ENCODE data around the gene FCAMR. TPM values are rescaled to one million over a fixed set of nuclear protein-coding genes. Genes with fewer than 3 reads are reported as not detected.

Gene FCAMR
- total and polyA plus RNA-seq, 2 donors (not counting 3 experiments of a cell fraction or from before 2014, with no cell fraction given): not detected

GRCh38 chr1:206967096-206967849 lies 3.0 kb downstream of the FCAMR start:
- FAIRE-seq (no peak), DNase-seq (ENCODE audit: low read depth, low spot score) (no peak)
- H3K27ac ChIP-seq (ENCODE audit: insufficient read depth, low read depth, low read length): no peak overlapping the region
- H3K4me1 ChIP-seq (ENCODE audit: control insufficient read depth, extremely low read depth, insufficient read depth, low read length): no peaks in the 10 kb centered on the region
- H3K9me1 ChIP-seq (replicated peaks; ENCODE audit: control insufficient read depth, extremely low read depth, insufficient read depth, low read length): no peaks in the 10 kb centered on the region
- H3K36me3 ChIP-seq (ENCODE audit: control insufficient read depth in 2 of 2, extremely low read depth in 1 of 2, insufficient read depth in 2 of 2, low read length in 2 of 2): no peaks in the 10 kb centered on the region
- no peak overlapping the region for H3K4me3 ChIP-seq (replicated peaks in 1 of 3; ENCODE audit: insufficient read depth in 1 of 3, low read depth in 1 of 3, low read length in 3 of 3)
- no peaks in the 10 kb centered on the region for H3K9me3 ChIP-seq (replicated peaks; ENCODE audit: control insufficient read depth, insufficient read depth, low read length)
- dilution Hi-C loops (cut with MboI; ENCODE audit: extremely low pct_ligation_motif_present, low sequenced_read_pairs) (no loop called here), intact Hi-C loops (cut with micrococcal nuclease) (no loop called here)
- H3K79me2 ChIP-seq (ENCODE audit: control insufficient read depth, insufficient read depth, low read length): no peaks in the 10 kb centered on the region
- no peak overlapping the region for H3K4me2 ChIP-seq (ENCODE audit: insufficient read depth, low read length)
- H2AFZ ChIP-seq (ENCODE audit: low read depth, low read length): no peak overlapping the region
- ChIA-PET POLR2A (no interaction called here), CTCF (no interaction called here)
- no TSS peak for BruUV-seq (replicated peaks)
- TF ChIP-seq MAX (IDR thresholded peaks at IDR 0.05; ENCODE audit: insufficient read depth, insufficient read length) (no peak), POLR2A (IDR thresholded peaks at IDR 0.05; ENCODE audit: low read depth, low read length) (no peak), MYC (IDR thresholded peaks at IDR 0.05; ENCODE audit: low read depth, low read length) (no peak), EZH2 (IDR thresholded peaks at IDR 0.05; ENCODE audit: borderline replicate concordance, low read depth, low read length, severe bottlenecking) (no peak), FOS (IDR thresholded peaks at IDR 0.05; ENCODE audit: borderline replicate concordance, insufficient read depth, low read length) (no peak), CTCF (IDR thresholded peaks at IDR 0.05; ENCODE audit: extremely low read depth in 1 of 2, insufficient read depth in 1 of 2, low read depth in 1 of 2, low read length in 2 of 2) (no peak), JUN (IDR thresholded peaks at IDR 0.05; ENCODE audit: borderline replicate concordance, insufficient read depth, insufficient read length, low read depth) (no peak), GATA2 (IDR thresholded peaks at IDR 0.05; ENCODE audit: insufficient read depth, insufficient read length, low read depth, low read length) (no peak), POLR2AphosphoS5 (IDR thresholded peaks at IDR 0.05; ENCODE audit: insufficient read depth, low read depth, low read length) (no peak)
- no peak overlapping the region for H3K9ac ChIP-seq (replicated peaks; ENCODE audit: extremely low read depth, insufficient read depth, low read length)
- no peaks in the 10 kb centered on the region for H4K20me1 ChIP-seq (replicated peaks; ENCODE audit: control insufficient read depth, extremely low read depth, insufficient read depth, low read length)
- H3K27me3 ChIP-seq (ENCODE audit: control insufficient read depth in 2 of 2, insufficient read depth in 2 of 2, low read length in 2 of 2): peaks cover 2% of the 10 kb centered on the region in 2 experiments

Measured in endothelial cell of umbilical vein (primary cell).